Measurements from ENCODE around the gene TFB1M. TPM values are rescaled to one million over a fixed set of nuclear protein-coding genes. Genes with fewer than 3 reads are reported as not detected.
"Not testable (repeated sequence)": the region's sequence is repeated elsewhere in the genome, so short reads cannot be mapped to it uniquely, and the experiment has no call there.

TFB1M gene
- total RNA-seq, 6 experiments from 2014 or later: 12.3 to 18.9 (median 16.2) TPM

DNA sequence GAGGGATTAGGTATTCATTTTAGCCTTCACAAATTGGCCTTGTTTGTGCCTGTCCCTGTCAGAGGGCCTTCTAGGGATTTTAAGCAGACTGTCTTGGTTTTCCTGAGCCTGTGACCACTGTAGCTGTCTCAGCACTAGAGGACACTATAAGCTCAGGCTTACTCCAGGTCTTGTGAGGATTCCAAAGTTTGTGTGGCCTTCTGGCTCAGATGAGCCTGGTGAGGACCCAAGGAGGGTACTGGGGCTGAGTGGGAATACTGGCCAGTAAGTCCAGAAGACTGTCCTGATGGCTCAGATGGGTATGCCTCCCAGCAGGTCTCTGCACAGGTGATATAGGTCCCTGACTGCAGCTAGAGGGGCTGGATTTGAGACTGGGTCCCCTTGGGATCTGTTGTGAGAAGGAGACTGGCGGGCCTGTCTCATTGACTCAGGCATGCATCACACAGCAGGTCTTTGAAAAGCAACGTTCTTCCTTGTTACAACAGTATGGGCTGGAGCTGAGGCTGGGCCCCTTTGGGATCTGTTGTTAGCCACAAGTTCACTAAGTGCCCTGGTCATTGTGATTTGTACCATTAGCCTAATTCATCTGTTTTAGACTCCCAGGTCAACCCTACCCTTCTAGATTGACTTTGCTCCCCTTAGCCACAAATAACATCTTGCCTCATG, 26.3 kb upstream of the TFB1M start:
- intact Hi-C loops (cut with DNase I): no loop called here
- no peaks in the 10 kb centered on the region for H3K9me3 ChIP-seq
- no peak overlapping the region for H3K4me3 ChIP-seq
- H3K36me3 ChIP-seq: no peaks in the 10 kb centered on the region
- no CpG with 5 or more reads among the region's 2 CpGs for WGBS (ENCODE audit: insufficient coverage, low coverage, low lambda C conversion rate, missing lambda C conversion rate)
- H3K27ac ChIP-seq: no peak overlapping the region
- TF ChIP-seq, protein P1, sequence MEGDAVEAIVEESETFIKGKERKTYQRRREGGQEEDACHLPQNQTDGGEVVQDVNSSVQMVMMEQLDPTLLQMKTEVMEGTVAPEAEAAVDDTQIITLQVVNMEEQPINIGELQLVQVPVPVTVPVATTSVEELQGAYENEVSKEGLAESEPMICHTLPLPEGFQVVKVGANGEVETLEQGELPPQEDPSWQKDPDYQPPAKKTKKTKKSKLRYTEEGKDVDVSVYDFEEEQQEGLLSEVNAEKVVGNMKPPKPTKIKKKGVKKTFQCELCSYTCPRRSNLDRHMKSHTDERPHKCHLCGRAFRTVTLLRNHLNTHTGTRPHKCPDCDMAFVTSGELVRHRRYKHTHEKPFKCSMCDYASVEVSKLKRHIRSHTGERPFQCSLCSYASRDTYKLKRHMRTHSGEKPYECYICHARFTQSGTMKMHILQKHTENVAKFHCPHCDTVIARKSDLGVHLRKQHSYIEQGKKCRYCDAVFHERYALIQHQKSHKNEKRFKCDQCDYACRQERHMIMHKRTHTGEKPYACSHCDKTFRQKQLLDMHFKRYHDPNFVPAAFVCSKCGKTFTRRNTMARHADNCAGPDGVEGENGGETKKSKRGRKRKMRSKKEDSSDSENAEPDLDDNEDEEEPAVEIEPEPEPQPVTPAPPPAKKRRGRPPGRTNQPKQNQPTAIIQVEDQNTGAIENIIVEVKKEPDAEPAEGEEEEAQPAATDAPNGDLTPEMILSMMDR (IDR thresholded peaks at IDR 0.05): no peak
- TF ChIP-seq POLR2A (IDR thresholded peaks at IDR 0.05): no peak
- H3K27me3 ChIP-seq: no peaks in the 10 kb centered on the region
- no peaks in the 10 kb centered on the region for H3K4me1 ChIP-seq
- DNase-seq: no peak
- ATAC-seq: no peak

GRCh38 chr6:155339929-155340328, 25.6 kb upstream of the TFB1M start:
- not testable (repeated sequence) for H3K4me1 ChIP-seq, H3K4me3 ChIP-seq, H3K27me3 ChIP-seq, DNase-seq, ATAC-seq, H3K36me3 ChIP-seq, H3K9me3 ChIP-seq, H3K27ac ChIP-seq
- 29% methylated on average over 3 of the region's 4 CpGs for WGBS (ENCODE audit: insufficient coverage, low coverage, low lambda C conversion rate, missing lambda C conversion rate)
- intact Hi-C loops (cut with DNase I): loop anchor here in 1 of 2 donors (10.0 kb wide), 1 partner anchor 185 kb away; no protein-coding TSS in a partner anchor

GRCh38 chr6:155338237-155338636, 24.0 kb upstream of the TFB1M start:
- intact Hi-C loops (cut with DNase I): loop anchor here in 1 of 2 donors (10.0 kb wide), 1 partner anchor 187 kb away; no protein-coding TSS in a partner anchor

DNA sequence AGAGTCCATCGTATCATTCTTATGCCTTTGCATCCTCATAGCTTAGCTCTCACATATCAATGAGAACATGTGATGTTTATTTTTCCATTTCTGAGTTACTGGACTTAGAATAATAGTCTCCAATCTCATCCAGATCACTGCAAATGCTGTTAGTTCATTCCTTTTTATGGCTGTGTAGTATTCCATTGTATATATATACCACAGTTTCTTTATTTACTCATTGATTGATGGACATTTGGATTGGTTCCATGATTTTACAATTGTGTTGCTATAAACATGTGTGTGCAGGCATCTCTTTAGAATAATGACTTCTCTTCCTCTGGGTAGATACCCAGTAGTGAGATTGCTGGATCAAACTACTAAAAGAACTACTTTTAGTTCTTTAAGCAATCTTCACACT, 21.0 kb upstream of the TFB1M start:
- TF ChIP-seq, protein P1 (IDR thresholded peaks at IDR 0.05): no peak
- no peak for TF ChIP-seq POLR2A (IDR thresholded peaks at IDR 0.05)
- H3K9me3 ChIP-seq: no peaks in the 10 kb centered on the region
- H3K4me3 ChIP-seq: no peak overlapping the region
- H3K36me3 ChIP-seq: no peaks in the 10 kb centered on the region
- no peak overlapping the region for H3K27ac ChIP-seq
- no peak for ATAC-seq
- no peaks in the 10 kb centered on the region for H3K4me1 ChIP-seq
- no peak for DNase-seq
- 100% methylated on average over 1 of the region's 1 CpG for WGBS (ENCODE audit: insufficient coverage, low coverage, low lambda C conversion rate, missing lambda C conversion rate)
- intact Hi-C loops (cut with DNase I): loop anchor here in 1 of 2 donors (10.0 kb wide), 1 partner anchor 190 kb away; no protein-coding TSS in a partner anchor
- no peaks in the 10 kb centered on the region for H3K27me3 ChIP-seq

More at GRCh38 chr6:155338237-155338636, 24.0 kb upstream of the TFB1M start:
- H3K27me3 ChIP-seq, H3K4me1 ChIP-seq, H3K4me3 ChIP-seq, H3K27ac ChIP-seq, H3K36me3 ChIP-seq, H3K9me3 ChIP-seq, DNase-seq, ATAC-seq: not testable (repeated sequence)

GRCh38 chr6:155334073-155334472, 19.8 kb upstream of the TFB1M start:
- not testable (repeated sequence) for H3K36me3 ChIP-seq, H3K9me3 ChIP-seq, ATAC-seq, H3K27ac ChIP-seq, DNase-seq, H3K27me3 ChIP-seq, H3K4me1 ChIP-seq, H3K4me3 ChIP-seq
- intact Hi-C loops (cut with DNase I): loop anchor here in 1 of 2 donors (10.0 kb wide), 1 partner anchor 191 kb away; no protein-coding TSS in a partner anchor
- WGBS (ENCODE audit: insufficient coverage, low coverage, low lambda C conversion rate, missing lambda C conversion rate): 95% methylated on average over 4 of the region's 7 CpGs

- DNase-seq: no peak
- no peaks in the 10 kb centered on the region for H3K27me3 ChIP-seq
- no peak for ATAC-seq
Measured at GRCh38 chr6:155333414-155333813, 19.1 kb upstream of the TFB1M start.

More at GRCh38 chr6:155333414-155333813, 19.1 kb upstream of the TFB1M start:
- Histone ChIP-seq H3K4me1 (no peaks in the 10 kb centered on the region), H3K27ac (no peak overlapping the region), H3K9me3 (no peaks in the 10 kb centered on the region), H3K36me3 (no peaks in the 10 kb centered on the region), H3K4me3 (no peak overlapping the region)
- WGBS (ENCODE audit: insufficient coverage, low coverage, low lambda C conversion rate, missing lambda C conversion rate): 48% methylated on average over 5 of the region's 5 CpGs
- TF ChIP-seq POLR2A (IDR thresholded peaks at IDR 0.05): no peak
- TF ChIP-seq, protein P1 (IDR thresholded peaks at IDR 0.05): no peak
- intact Hi-C loops (cut with DNase I): loop anchor here in 1 of 2 donors (10.0 kb wide), 1 partner anchor 191 kb away; no protein-coding TSS in a partner anchor

Measured in right lobe of liver (tissue), 6 donors.